H1 (cell line): ENCODE results near the gene VAV2. TPM values are rescaled to one million over a fixed set of nuclear protein-coding genes. Genes with fewer than 3 reads are reported as not detected.

Experiments used
- CTCF ChIA-PET: fragments of 300-600 bp; sonication (Branson Sonifier 250); formaldehyde crosslinking; loops from one replicate; lab custom pipeline; 2021; ENCODE audit not compliant: partially characterized antibody; lab: Charles Lee
- POLR2A ChIA-PET: fragments of 300-600 bp; sonication (Branson Sonifier 250); formaldehyde crosslinking; loops from one replicate; lab custom pipeline; 2021; ENCODE audit warnings: inconsistent platforms; ENCODE audit not compliant: partially characterized antibody; lab: Charles Lee
- DNase-seq, 2 experiments: peaks; one replicate each; pipeline versions ENCODE4 v3.0.0 to v3.0.0-alpha.2; 2010 to 2022; ENCODE audit warnings: low spot score in 2 of 2, low read depth in 1 of 2, mixed read lengths in 1 of 2
- FAIRE-seq: peaks from 2 replicates; lab custom pipeline; 2011; peaks lifted over from hg19 to GRCh38; lab: Jason Lieb, UNC
- H2AFZ ChIP-seq: 2 replicates; pipeline ENCODE4 v1.8.1; 2012; ENCODE audit warnings: low read length, inconsistent platforms
- H2AK5ac ChIP-seq: 2 replicates; pipeline ENCODE4 v1.6.1; 2013; ENCODE audit warnings: low read depth, low read length
- H2BK120ac ChIP-seq: replicated peaks from 2 replicates; pipeline ENCODE3; 2013; ENCODE audit warnings: low read depth, low read length, inconsistent platforms
- H2BK12ac ChIP-seq: 2 replicates; pipeline ENCODE4 v1.6.1; 2013; ENCODE audit warnings: low read depth, low read length
- H2BK15ac ChIP-seq: 2 replicates; pipeline ENCODE4 v1.6.1; 2013; ENCODE audit warnings: low read length
- H2BK20ac ChIP-seq: 2 replicates; pipeline ENCODE4 v1.6.1; 2013; ENCODE audit warnings: low read length
- H2BK5ac ChIP-seq: 2 replicates; pipeline ENCODE4 v1.6.1; 2013; ENCODE audit warnings: low read depth, low read length
- H3K14ac ChIP-seq: 2 replicates; pipeline ENCODE4 v1.6.1; 2013; ENCODE audit warnings: inconsistent platforms; ENCODE audit not compliant: insufficient read length
- H3K18ac ChIP-seq: 2 replicates; pipeline ENCODE4 v1.6.1; 2013; ENCODE audit warnings: low read length; ENCODE audit errors: extremely low read depth
- H3K23ac ChIP-seq: 2 replicates; pipeline ENCODE4 v1.6.1; 2013; ENCODE audit warnings: inconsistent platforms; ENCODE audit not compliant: insufficient read length
- H3K23me2 ChIP-seq: 2 replicates; pipeline ENCODE4 v1.6.1; 2013; ENCODE audit warnings: low read depth, low read length
- H3K27ac ChIP-seq: 2 replicates; pipeline ENCODE4 v1.6.1; 2011; ENCODE audit warnings: low read depth, low read length, inconsistent platforms
- H3K27me3 ChIP-seq, 4 experiments: replicated peaks in 1 of 4; 1 replicate in 1 of 4; 2 replicates in 3 of 4; pipeline versions ENCODE4 v1.6.1 to v1.8.1; 2011 to 2013; ENCODE audit warnings: low read length in 3 of 4, mild to moderate bottlenecking in 3 of 4, inconsistent platforms in 2 of 4, mixed read lengths in 2 of 4, moderate library complexity in 1 of 4; ENCODE audit not compliant: control insufficient read depth in 3 of 4, insufficient read depth in 3 of 4; ENCODE audit errors: extremely low read depth in 1 of 4
- H3K36me3 ChIP-seq, 4 experiments: 2 replicates each; pipeline versions ENCODE4 v1.6.1 to v1.8.1; 2011 to 2013; ENCODE audit warnings: mild to moderate bottlenecking in 4 of 4, low read length in 3 of 4, moderate library complexity in 2 of 4, control low read depth in 1 of 4, inconsistent platforms in 1 of 4; ENCODE audit not compliant: insufficient read depth in 4 of 4, control insufficient read depth in 2 of 4
- H3K4ac ChIP-seq: replicated peaks from 2 replicates; pipeline ENCODE3; 2013; ENCODE audit warnings: low read length, low read depth, mixed read lengths, inconsistent platforms; ENCODE audit not compliant: insufficient read length
- H3K4me1 ChIP-seq, 4 experiments: replicated peaks in 1 of 4; 1 replicate in 1 of 4; 2 replicates in 3 of 4; pipeline versions ENCODE4 v1.6.1 to v1.8.1; 2011 to 2013; ENCODE audit warnings: low read length in 3 of 4, inconsistent platforms in 2 of 4, mixed read lengths in 1 of 4; ENCODE audit not compliant: insufficient read depth in 4 of 4, control insufficient read depth in 3 of 4
- H3K4me2 ChIP-seq, 2 experiments: 2 replicates each; pipeline versions ENCODE4 v1.6.1 to v1.8.1; 2011 to 2013; ENCODE audit warnings: low read depth in 2 of 2, low read length in 2 of 2, control low read depth in 1 of 2, inconsistent platforms in 1 of 2, mild to moderate bottlenecking in 1 of 2; ENCODE audit not compliant: insufficient read depth in 1 of 2
- H3K4me3 ChIP-seq, 4 experiments: fragments of 200-600, 300-600 bp in 1 of 4; sonication (generic), shearing (Covaris generic), sonication (Bioruptor Twin) in 1 of 4; 2 replicates each; pipeline versions ENCODE4 v1.5.1 to v1.8.1; 2011 to 2016; ENCODE audit warnings: low read length in 4 of 4, low read depth in 3 of 4, control low read depth in 2 of 4, inconsistent platforms in 2 of 4, mild to moderate bottlenecking in 2 of 4, mixed read lengths in 1 of 4, moderate library complexity in 1 of 4; ENCODE audit not compliant: insufficient read depth in 2 of 4; ENCODE audit errors: extremely low read depth in 1 of 4
- H3K56ac ChIP-seq: replicated peaks from 2 replicates; pipeline ENCODE3; 2013; ENCODE audit warnings: low read depth, mild to moderate bottlenecking, mixed read lengths, low read length, inconsistent platforms; ENCODE audit not compliant: insufficient read length
- H3K79me1 ChIP-seq: 2 replicates; pipeline ENCODE4 v1.6.1; 2013; ENCODE audit warnings: low read depth, low read length, control low read depth
- H3K79me2 ChIP-seq, 2 experiments: 2 replicates each; pipeline versions ENCODE4 v1.6.1 to v1.8.1; 2012 to 2013; ENCODE audit warnings: low read length in 2 of 2, mild to moderate bottlenecking in 2 of 2, inconsistent platforms in 1 of 2; ENCODE audit not compliant: insufficient read depth in 2 of 2, control insufficient read depth in 1 of 2
- H3K9ac ChIP-seq, 4 experiments: replicated peaks in 1 of 4; 1 replicate in 1 of 4; 2 replicates in 3 of 4; pipeline versions ENCODE4 v1.6.1 to v1.8.1; 2011 to 2013; ENCODE audit warnings: low read depth in 3 of 4, low read length in 3 of 4, control low read depth in 2 of 4, mild to moderate bottlenecking in 2 of 4, moderate library complexity in 2 of 4, inconsistent platforms in 1 of 4; ENCODE audit errors: extremely low read depth in 1 of 4
- H3K9me3 ChIP-seq, 2 experiments: 2 replicates each; pipeline versions ENCODE4 v1.6.1 to v1.8.1; 2012 to 2013; ENCODE audit warnings: mild to moderate bottlenecking in 2 of 2, moderate library complexity in 2 of 2, control low read depth in 1 of 2, inconsistent platforms in 1 of 2, low read depth in 1 of 2, low read length in 1 of 2, mixed read lengths in 1 of 2; ENCODE audit not compliant: insufficient read depth in 2 of 2
- H4K20me1 ChIP-seq, 2 experiments: replicated peaks in 1 of 2; 2 replicates each; pipeline versions ENCODE3 to v1.8.1; 2011 to 2013; ENCODE audit warnings: inconsistent platforms in 2 of 2, low read length in 2 of 2, mild to moderate bottlenecking in 1 of 2; ENCODE audit not compliant: insufficient read depth in 2 of 2, control insufficient read depth in 1 of 2
- H4K5ac ChIP-seq: 2 replicates; pipeline ENCODE4 v1.6.1; 2013; ENCODE audit warnings: low read length, low read depth, mixed read lengths, inconsistent platforms; ENCODE audit not compliant: insufficient read length
- H4K8ac ChIP-seq: 2 replicates; pipeline ENCODE4 v1.8.0; 2013; ENCODE audit warnings: mild to moderate bottlenecking, moderate library complexity, low read length, inconsistent platforms; ENCODE audit not compliant: insufficient read depth; ENCODE audit errors: extremely low read depth
- H4K91ac ChIP-seq: replicated peaks from 2 replicates; pipeline ENCODE3; 2013; ENCODE audit warnings: low read length, mixed read lengths, inconsistent platforms; ENCODE audit not compliant: insufficient read length
- CHD2 ChIP-seq: IDR thresholded peaks from 2 replicates; pipeline ENCODE4 v1.6.1; 2012; ENCODE audit warnings: low read length, improper control_type of control experiment
- CTBP2 ChIP-seq: IDR thresholded peaks from 2 replicates; pipeline ENCODE4 v1.7.0; 2011; ENCODE audit warnings: borderline replicate concordance, mild to moderate bottlenecking, moderate library complexity, mixed read lengths, low read length; ENCODE audit not compliant: insufficient read depth, insufficient read length
- EP300 ChIP-seq, 2 experiments: IDR thresholded peaks; 1 replicate in 1 of 2; 2 replicates in 1 of 2; pipeline ENCODE4 v1.6.1; 2011 to 2012; ENCODE audit warnings: low read depth in 2 of 2, low read length in 2 of 2, mild to moderate bottlenecking in 2 of 2, borderline replicate concordance in 1 of 2, inconsistent platforms in 1 of 2, moderate library complexity in 1 of 2
- POU5F1 ChIP-seq: IDR thresholded peaks from 2 replicates; pipeline ENCODE4 v1.6.1; 2011; ENCODE audit warnings: low read depth, mild to moderate bottlenecking, low read length, moderate library complexity
- RXRA ChIP-seq: IDR thresholded peaks from 2 replicates; pipeline ENCODE4 v1.6.1; 2011; ENCODE audit warnings: low read depth, mild to moderate bottlenecking, low read length, moderate library complexity; ENCODE audit not compliant: insufficient read depth
- SIRT6 ChIP-seq: IDR thresholded peaks from one replicate; pipeline ENCODE4 v1.7.1; 2012; ENCODE audit warnings: low read length, inconsistent platforms
- WGBS, 2 experiments: shearing (Covaris generic) in 1 of 2; methylation state at CpG; one replicate each; pipeline versions ENCODE4 v1.1.6 to v1.1.7; 2013 to 2015; ENCODE audit warnings: low lambda C conversion rate in 2 of 2, mixed read lengths in 2 of 2, inconsistent platforms in 1 of 2, low coverage in 1 of 2, missing lambda C conversion rate in 1 of 2; ENCODE audit not compliant: insufficient replicate concordance in 2 of 2, insufficient coverage in 1 of 2, insufficient read length in 1 of 2; ENCODE audit errors: extremely low coverage in 1 of 2, missing lambda C conversion rate in 1 of 2; 5-methylcytosine and 5-hydroxymethylcytosine counted together
- polyA plus RNA-seq, 7 experiments: library from polyadenylated mRNA; depleted of rRNA in 3 of 7; stranded (reverse) in 5 of 7; unstranded in 2 of 7; fragments of >200 nt in 5 of 7; fragments of 200-250 nt in 2 of 7; gene quantifications; 1 replicate in 5 of 7; 2 replicates in 1 of 7; 4 replicates in 1 of 7; pipeline versions ENCODE4 v1.2.1 to v1.2.3, GENCODE V29; 2011 to 2013; ENCODE audit warnings: missing spikeins in 2 of 7, mixed read lengths in 2 of 7
- total RNA-seq: library from RNA; stranded (reverse); fragmentation: NEBNext Ultra II Directional; extraction: Animal tissue kit (Norgen Biotek cat#: 25700); gene quantifications from 2 replicates; pipeline ENCODE4 v1.2.1, GENCODE V29; 2021

Gene VAV2
- total and polyA plus RNA-seq, 2 of the 8 experiments (the other 6 are each of a cell fraction or from before 2014, with no cell fraction given), result 13.6 to 37.6 TPM

DNA sequence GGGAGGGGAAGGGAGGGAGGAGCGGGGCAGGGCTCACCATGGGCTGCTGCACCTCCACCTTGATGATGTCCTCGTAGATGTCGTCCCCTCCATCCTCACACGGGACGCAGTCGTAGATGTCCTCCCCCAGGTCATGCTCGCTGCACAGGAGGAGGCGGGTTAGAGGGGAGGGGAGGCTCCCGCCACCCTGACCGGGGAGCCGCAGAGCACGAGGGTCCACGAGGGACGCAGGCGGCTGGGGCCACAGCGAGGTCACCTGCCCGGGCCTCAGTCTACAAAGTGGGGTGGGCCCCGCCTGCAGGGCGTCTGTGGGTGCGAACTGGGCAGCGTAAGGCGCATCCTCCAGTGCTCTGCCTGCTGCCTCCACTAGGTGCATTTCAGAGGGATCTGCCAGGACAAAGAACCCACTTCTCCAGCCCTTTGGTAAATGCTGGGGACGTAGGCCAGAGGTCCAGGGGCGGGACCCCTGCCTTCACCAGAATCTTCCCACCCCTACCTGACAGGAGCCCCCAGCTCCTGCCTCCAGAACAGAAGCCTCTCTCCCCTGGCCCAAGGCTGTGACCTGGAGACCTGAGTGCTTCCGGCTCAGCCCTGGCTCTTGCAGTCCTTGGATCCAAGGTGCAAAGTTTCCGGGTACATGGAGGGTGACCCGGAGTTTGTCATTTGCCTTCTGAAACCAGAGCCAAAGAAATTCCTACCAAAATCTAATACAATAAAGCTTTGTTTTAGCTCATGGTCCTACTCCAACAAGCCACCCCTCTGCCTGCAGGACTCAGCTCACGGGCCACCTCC is 179.9 kb downstream of the VAV2 start:
- no peak overlapping the region for H2AFZ ChIP-seq
- no peak overlapping the region for H3K4me2 ChIP-seq
- H3K4ac ChIP-seq, result no peak overlapping the region
- POLR2A ChIA-PET, result no interaction called here
- H4K20me1 ChIP-seq, result peaks cover 0 to 8% of the 10 kb centered on the region in 2 experiments
- no peaks in the 10 kb centered on the region for H3K23me2 ChIP-seq
- H2BK15ac ChIP-seq, result no peak overlapping the region
- H3K27ac ChIP-seq, result no peak overlapping the region
- no peaks in the 10 kb centered on the region for H3K79me2 ChIP-seq
- no peaks in the 10 kb centered on the region; the same call in 1 of the 2 replicates for H3K79me1 ChIP-seq
- FAIRE-seq (no peak), DNase-seq (no peak)
- H3K56ac ChIP-seq, result no peak overlapping the region
- H3K23ac ChIP-seq, result no peak overlapping the region
- H2BK5ac ChIP-seq, result no peak overlapping the region
- H4K91ac ChIP-seq, result no peak overlapping the region
- H3K14ac ChIP-seq, result no peak overlapping the region
- no peak overlapping the region for H3K9ac ChIP-seq
- WGBS, 2 experiments, result 90% methylated on average over 20 of the region's 28 CpGs; no CpG with 5 or more reads in 1 of the 2 experiments
- H2BK12ac ChIP-seq, result no peak overlapping the region
- no peak overlapping the region for H3K18ac ChIP-seq
- no peak overlapping the region for H2BK120ac ChIP-seq
- H3K4me3 ChIP-seq, result no peak overlapping the region
- H3K4me1 ChIP-seq, result no peaks in the 10 kb centered on the region
- peak overlapping the region; percentile 20; the same call in 1 of the 2 replicates for H4K8ac ChIP-seq
- CTCF ChIA-PET, result interaction anchor here (1.1 to 5.1 kb wide), 9 partner anchors 9 to 182 kb away, joined by 3 to 23 read pairs (median 5); no protein-coding TSS in a partner anchor
- H3K27me3 ChIP-seq, result no peaks in the 10 kb centered on the region
- H4K5ac ChIP-seq, result no peak overlapping the region
- TF ChIP-seq POU5F1 (no peak), CTBP2 (no peak), EP300 (IDR thresholded peaks at IDR 0.05; ENCODE audit: borderline replicate concordance in 1 of 2, low read depth in 2 of 2, low read length in 2 of 2) (no peak), RXRA (no peak), SIRT6 (no peak), CHD2 (no peak)
- H3K9me3 ChIP-seq, result no peaks in the 10 kb centered on the region
- H2BK20ac ChIP-seq, result no peak overlapping the region
- no peak overlapping the region for H2AK5ac ChIP-seq
- peaks cover 0 to 3% (median 0%) of the 10 kb centered on the region in 4 experiments; a peak in 1 of 8 replicates for H3K36me3 ChIP-seq
